Measurements from ENCODE around the gene SS18L1.

SS18L1 gene

DNA sequence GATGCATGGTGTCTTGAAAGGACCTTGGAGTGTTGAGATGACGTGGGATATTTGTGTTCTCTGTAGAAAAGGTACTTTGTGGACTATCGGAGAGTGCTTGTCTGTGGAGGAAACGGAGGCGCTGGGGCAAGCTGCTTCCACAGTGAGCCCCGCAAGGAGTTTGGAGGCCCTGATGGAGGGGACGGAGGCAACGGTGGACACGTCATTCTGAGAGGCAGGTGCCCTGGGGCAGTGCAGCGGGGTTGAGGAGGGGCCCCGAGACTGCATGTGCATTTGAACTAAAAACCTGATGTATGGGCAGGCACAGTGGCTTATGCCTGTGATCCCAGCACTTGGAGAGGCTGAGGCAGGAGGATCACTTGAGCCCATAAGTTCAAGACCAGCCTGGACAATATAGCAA, 52.2 kb downstream of the SS18L1 start:
- DNase-seq (ENCODE audit: low spot score), result no peak

DNA sequence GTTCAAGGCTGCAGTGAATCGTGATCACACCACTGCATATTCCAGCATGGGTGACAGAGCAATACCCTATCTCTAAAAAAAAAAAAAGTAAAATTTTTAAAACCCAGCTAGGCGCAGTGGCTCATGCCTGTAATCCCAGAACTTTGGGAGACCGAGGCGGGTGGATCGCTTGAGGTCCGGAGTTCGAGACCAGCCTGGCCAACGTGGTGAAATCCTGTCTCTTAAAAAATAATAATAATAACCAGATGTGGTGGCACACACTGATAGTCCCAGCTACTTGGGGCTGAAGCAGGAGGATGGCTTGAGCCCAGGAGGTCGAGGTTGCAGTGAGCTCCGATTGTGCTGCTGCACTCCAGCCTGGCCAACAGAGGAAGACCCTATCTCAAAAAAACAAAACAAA, 52.7 kb downstream of the SS18L1 start:
- DNase-seq (ENCODE audit: low spot score), result no peak

DNA sequence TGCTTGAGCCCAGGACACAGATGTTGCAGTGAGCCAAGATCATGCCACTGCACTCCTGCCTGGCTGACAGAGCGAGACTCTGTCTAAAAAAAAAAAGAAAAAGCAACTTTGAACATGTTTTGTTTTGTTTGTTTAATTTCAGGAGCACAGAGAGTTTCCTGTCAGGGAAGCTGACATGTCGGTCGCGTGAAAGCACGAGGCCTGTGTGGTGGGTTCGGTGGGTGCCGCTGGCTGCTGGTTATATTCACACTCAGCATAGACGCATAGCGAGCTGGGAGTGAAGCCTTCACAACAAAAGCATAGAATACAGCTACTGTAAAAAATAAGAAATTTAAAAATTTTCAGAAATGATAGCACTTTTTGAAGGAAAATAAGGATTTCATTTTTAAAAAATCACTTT, 53.7 kb downstream of the SS18L1 start:
- no peak for DNase-seq (ENCODE audit: low spot score)

DNA sequence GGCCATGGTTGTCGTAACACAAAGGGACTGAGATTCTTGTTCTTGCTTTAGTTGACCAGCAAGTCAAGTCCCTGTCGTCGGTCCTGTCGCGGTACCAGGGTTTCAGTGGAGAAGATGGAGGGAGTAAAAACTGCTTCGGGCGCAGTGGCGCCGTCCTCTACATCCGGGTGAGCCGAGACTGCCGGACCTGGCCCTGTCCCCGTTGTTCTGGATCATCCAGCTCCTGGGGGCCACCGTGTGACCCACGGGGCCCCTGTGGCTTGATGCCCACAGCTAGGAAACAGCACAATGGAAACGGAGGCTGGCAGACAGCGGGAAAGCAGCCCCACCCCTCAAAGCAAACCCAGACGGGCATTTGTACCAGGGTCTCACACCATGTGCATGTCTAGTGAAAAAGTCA, 54.2 kb downstream of the SS18L1 start:
- DNase-seq (ENCODE audit: low spot score), result no peak

DNA sequence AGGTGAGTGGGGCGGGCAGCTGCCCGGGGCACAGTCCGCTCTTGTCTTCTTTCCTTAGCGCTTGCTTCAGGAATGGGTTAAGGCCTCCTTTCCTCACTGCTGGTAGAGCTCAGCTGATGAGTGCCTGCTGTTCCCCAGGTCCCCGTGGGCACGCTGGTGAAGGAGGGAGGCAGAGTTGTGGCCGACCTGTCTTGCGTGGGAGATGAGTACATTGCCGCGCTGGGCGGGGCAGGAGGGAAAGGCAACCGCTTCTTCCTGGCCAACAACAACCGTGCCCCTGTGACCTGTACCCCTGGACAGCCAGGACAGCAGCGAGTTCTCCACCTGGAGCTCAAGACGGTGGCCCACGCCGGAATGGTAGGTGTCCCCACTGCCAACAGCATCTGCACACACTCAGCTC, 54.9 kb downstream of the SS18L1 start:
- no peak for DNase-seq (ENCODE audit: low spot score)

DNA sequence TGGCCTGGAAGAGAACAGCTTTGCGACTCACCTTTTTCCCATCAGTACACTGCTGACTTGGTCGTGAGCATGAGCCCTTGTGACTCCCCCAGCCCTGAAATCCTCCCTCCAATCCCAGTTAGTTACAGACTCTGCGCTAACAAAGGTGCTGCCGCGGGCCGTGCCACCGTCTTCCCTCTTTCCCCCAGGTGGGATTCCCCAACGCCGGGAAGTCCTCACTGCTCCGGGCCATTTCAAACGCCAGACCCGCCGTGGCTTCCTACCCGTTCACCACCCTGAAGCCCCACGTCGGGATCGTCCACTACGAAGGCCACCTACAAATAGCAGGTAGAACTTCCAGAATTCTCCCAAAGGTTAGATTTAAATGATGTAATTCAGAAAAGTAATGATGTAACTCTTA, 55.4 kb downstream of the SS18L1 start:
- no peak for DNase-seq (ENCODE audit: low spot score)

DNA sequence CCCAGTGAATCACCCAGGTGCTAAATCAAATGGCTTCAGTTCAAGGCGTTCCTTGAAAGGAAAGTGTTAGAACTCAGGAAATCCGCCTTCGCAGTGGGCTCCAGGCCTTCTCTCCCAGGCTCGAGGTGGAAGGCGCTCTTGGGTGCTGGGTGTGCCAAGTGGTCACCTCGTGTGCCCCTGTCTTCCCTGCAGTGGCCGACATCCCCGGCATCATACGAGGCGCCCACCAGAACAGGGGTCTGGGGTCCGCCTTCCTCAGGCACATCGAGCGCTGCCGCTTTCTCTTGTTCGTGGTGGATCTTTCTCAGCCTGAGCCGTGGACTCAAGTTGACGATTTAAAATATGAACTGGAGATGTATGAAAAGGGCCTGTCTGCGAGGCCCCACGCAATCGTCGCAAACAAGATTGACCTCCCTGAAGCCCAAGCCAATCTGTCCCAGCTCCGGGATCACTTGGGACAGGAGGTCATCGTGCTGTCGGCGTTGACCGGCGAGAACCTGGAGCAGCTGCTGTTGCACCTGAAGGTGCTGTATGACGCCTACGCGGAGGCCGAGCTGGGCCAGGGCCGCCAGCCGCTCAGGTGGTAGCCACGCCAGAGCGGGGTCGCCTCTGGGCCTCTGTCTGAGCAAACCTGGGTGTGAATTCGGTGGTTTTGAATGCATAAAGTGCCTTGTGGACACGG, 57.1 kb downstream of the SS18L1 start:
- DNase-seq (ENCODE audit: low spot score), result no peak

DNA sequence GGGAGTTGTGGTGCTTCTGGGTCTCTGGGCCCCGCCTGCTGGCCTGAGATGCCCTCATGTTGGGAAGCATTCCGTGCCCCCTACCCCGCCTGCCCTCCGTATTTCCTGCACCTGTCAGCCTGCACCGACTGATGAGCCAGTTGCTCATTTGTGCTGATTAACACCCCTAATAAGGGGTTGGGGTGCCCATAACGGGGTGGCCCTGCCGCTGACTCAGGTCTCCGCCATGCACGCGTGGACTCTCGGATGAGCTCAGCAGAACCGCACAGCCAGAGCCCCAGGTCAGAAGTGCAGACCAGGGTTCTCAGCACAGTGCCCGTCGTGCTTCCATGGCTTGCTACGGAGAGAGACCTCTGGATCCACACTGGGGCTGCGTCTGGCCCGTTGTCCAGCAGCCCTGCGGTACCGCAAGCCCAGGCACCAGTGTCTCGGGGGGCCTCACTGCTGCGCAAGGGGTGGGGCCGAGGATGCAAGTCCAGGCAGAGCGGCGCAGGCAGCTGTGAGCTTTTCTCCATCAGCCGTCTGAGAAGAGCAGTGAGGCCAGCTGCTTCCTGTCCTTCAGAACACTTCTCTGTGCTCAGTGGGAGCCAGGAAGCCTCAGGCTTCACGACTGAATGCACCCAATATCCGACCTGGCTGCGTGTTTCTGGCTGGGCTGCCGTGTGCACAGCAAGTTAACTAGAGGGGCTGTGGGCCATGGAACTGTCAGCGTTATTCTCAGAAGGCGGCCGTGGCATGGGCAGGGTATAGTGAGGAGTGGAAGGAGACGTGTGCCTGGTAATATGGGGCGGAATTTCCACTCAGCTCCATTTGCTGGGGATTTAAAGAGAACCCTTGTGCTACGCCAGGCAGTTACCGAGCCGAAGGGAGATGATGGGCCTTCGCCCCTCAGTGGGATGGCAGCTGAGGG, 57.9 kb downstream of the SS18L1 start:
- no peak for DNase-seq (ENCODE audit: low spot score)

DNA sequence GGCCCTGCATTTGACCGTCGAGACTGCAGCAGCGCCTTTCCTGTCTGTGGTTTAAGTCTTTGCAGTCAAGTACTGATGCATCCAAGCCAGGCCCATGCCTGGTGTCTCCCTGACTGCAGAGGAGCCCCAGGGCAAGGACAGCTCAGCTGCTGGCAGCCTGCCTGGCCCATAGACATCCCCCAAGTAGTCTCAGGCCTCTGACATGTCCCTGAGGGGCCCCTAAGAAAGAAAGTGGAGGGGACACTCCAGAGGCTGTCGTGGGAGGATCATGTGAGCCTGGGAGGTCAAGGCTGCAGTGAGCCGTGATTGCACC, 58.5 kb downstream of the SS18L1 start:
- no peak for DNase-seq (ENCODE audit: low spot score)

DNA sequence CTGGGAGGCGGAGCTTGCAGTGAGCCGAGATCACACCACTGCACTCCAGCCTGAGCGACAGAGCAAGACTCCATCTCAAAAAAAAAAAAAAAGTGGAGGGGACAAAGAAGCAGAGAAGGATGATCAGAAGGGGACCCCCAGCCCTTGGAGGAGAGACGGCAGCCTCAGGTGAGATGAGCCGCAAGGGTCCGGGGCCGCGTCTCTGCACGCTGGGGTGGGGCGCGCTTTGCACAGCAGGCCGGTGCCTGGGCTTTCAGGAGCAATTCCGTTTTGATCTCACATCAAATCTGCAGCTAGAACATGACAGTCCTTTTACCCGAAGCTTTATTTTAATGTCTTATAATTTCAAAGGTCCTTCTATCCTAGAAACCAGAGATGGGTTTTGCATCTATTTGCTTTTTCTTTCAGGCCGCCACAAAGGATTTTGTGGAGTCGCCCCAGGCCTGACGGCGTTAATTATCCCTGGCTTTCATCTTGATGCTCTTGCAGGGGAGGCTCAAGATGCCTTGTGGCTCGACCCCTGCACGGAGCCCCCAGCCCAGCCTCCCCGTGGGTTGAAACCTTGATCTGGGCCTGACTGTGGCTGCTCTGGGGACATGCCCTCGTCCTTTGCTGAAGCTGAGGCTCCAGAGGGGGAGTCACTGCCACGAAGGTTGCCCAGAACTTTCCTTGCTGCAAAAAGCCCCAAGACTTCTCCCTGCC, 59.3 kb downstream of the SS18L1 start:
- no peak for DNase-seq (ENCODE audit: low spot score)

DNA sequence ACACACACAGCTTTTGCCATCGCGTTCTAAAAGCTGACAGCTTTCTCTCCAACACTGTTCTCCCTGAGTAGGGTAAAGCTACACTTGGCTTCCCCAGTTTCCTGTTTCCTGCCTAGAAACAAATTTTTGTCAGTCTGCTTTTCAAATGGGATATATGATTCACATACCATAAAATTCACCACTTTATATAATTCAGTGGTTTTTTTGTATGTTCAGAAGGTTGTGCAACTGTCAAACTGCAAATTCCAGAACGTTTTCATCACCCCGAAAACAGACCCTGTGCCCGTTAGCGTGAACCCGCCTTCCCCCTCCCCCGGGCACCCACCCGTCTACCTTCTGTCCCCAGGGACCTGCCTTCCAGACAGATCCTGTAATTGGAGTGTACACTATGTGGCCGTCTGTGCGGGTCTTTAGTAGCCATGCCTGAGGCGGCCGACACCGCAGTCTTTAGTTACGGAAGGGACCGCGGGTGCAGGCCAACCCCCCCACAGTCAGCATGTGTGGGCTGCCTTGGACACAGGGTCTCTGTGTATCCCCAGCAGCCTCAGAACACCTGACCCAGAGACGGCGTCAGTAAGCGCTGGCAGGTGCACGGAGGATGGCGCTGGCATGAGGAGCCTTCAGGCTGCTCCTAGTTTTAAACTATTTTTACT, 59.9 kb downstream of the SS18L1 start:
- DNase-seq (ENCODE audit: low spot score), result no peak

DNA sequence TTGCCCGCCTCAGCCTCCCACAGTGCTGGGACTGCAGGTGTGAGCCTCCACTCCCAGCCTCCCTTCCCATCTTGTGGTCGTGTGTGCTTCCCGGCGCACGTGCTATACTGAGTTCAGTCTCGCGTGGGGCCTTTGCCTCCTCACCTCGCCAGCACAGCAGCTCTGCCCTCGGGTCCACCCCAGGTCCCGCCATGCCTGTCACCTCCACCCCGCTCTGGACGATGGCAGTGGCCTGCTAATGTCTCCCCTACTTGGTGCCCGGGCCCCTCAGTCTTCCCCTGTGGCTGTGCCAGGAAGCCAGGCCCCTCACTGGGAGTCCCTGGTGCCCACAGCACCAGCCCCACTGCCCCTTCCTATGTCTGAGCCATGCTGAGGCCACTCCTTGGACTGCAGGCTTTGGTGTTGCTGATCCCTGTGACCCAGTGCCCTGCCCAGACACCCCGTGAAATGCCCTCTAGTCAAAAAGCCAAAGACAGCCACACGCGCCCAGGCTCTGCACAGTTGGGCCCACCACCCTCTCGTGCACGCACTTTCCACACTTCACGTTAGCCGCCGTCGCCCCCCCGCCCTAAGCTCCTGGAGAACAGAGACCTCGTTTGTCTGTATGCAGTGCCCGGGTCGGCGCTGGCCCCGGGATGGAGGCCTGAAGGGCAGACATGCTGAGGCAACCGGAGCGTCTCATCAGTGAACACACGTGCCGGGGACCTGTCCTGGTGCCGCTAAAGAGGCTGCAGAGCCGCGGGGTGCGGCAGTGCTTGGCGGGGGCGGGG, 62.2 kb downstream of the SS18L1 start:
- no peak for DNase-seq (ENCODE audit: low spot score)

DNA sequence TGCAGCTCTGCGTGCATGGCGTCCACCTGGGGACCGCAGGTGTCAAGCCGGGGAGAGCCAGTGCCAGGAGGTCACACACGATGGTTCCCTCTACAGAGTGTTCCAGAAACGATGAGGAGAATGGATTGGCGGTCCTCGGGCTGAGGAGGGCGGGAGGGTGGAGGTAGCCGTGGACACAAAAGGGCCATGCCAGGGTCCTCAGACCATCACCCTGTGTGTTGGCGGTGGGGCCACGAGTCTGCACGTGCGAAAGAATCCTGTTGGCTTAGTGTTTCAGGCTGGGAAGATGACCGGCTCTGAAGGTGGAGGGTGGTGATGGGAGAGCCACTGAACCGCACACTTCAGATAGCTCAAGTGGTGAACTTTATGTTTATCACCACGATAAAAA, 62.8 kb downstream of the SS18L1 start:
- no peak for DNase-seq (ENCODE audit: low spot score)

DNA sequence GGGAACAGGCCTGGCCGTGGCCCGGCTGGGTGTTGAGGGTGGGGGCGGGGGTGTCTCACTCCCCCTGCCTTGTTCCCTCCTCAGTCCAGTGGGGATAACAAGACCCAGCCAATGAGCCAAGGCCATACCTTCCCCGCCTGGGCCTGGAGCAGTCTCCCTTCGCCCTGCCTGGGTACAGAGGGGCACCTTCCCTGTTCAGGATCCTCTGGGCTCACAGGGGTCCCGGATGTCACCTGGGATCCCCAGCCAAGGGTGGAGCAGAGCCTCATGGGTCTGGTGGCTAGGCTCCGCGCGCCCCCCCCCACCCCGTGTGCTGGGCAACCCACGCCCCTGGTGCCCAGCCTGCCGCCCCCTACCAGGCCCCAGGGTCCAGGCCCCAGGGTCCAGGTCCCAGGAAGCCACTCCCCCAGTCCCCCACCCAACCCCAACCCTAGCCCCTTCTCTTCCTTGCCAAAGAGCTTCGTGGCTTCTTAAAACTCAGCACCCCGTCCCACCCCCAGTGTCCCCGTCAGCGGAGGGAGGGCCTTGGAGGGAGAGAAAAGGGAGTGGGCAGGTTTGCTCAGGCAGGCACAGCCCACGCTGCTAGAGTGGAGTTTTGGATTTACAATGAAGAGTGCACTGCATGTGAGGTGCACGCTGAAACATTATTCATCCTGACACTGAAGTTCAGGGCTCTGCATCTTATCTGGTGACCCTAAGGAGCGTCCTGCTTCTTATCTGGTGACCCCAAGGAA, 64.7 kb downstream of the SS18L1 start:
- DNase-seq (ENCODE audit: low spot score), result no peak

DNA sequence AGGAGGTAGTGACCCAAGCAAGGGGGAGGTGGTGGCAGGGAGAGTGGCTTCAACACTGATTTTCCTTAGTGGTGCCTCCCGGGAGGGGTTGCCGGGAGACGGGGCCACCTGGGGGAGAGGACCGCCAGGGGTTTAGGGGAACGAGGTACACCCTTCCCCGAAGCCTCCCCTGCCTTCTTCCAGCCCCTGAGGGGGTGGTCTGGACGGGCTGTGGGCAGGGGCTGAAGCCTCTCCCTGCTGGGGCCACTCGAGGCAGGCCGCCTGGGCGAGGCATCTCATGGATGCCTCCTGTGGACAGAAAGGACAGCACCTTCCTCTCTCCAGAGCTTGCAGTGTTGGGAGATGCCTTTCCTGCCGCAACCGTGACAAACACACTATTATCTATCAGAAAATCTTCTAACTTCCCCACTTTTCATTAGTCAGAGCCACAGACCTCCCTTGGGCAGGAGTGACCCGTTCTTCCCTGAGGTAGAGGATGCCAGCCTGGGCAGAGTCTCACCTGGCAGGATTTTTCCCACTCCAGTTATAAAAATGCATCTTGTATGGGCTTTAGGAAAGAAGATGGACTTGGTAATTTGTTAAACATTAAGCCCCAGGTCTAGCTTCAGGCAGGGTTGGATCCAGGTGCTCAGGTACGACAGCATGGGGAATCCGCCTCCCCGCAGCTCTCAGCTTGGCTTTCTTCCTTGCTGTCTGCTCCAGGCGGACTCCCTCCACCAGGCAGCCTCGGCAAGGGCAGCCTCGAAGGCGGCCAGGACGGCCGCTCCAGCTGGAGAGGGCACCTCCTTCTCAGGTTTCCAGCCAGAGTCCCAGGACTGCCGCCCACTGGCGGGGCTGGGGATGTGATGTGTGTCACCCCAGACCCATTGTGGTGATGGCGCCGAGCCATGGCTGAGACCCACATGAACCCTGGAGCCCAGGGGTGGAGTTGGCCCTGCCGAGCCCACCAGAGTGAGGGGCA, 65.5 kb downstream of the SS18L1 start:
- no peak for DNase-seq (ENCODE audit: low spot score)

DNA sequence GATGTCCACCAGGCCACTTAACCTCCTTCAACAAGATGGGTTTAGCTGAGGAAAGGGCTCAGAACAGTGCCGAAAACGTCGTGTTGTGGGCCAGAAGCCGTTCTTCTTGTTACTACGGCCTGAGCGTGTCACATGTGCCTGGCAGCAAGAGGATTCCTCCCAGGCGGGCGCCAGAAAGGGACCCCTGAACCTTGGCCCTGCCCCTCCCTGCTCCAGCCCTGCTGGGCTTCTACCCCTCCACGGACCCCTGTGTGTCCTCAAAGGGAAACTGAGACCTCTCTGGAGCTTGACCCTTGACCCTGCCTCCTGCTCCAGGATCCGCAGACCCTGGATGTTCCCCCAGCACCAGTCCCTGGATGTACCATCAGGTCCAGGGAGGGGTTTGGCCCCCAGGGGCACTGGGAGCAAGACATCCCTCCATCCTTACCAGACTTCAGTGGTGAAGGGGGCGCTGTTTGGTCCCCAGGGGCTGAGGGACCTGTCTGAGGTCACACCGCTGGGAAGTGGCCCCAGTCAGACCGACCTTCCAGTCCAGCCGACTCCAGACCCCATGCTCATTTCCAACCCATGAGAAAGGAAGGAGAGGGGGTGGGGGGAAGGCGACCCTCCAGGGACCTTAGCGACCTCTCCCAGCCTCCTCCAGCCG, 66.4 kb downstream of the SS18L1 start:
- DNase-seq (ENCODE audit: low spot score), result no peak

DNA sequence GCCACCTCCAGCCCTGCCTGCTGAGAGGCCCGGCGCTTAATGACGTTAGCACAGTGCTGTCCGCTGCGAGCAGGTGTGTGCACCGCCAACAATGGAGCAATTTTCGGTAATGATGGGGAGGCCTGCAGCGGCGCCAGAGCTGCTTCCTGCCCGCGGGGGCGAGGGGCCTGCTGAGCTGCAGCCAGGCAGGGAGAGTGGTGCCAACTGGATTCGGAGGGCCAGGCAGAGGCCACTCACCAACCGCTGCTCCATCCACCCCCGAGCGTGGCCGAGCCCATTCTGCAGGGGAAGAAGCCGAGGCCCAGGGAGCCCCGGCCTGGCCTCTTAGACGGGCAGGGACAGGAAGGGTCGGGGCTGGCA, 66.9 kb downstream of the SS18L1 start:
- no peak for DNase-seq (ENCODE audit: low spot score)

DNA sequence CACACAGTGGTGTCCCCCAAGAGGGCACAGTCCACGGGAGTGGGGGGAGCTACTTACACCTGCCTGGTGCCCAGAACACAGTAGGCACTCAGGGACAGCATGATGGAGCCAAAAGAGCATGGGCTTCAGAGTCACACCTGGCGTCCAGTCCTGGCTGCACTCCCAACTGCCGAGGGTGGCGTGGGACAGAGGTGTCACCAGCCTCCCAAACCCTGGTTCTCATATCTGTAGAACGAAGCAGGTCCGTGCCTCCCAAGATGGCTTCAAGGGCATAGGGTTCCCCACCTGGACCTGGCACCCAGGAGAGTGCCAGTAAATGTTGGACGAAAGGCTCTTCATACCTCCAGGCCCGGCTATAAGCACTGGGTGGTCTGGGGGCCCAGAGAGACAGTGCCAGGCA, 67.6 kb downstream of the SS18L1 start:
- DNase-seq (ENCODE audit: low spot score), result no peak

DNA sequence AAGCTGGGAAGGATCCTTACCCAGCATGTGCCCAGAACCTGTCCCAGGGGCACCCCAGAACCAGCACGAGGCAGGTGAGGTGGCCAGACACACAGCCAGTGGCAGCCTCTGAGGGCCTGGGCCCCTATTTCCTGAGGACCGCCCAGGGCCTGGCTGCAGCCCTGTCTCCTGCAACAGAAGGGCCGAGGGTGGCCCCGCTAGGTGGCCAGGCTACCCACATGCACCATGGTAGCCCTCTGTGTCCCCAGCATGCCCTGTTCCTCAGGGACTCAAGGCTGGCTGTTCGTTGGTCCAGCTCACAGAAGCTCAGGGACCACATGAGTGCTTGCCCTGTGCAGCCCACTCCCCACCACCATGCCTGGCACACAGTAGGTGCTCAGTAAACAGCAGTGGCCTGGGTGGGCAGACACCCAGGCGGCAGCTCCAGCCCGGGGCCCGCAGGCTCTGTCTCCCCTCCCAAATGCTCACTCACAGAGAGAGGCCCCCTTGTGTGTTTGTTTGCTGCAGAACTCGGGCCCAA, 68.3 kb downstream of the SS18L1 start:
- no peak for DNase-seq (ENCODE audit: low spot score)
